ENCODE results near the gene CTAGE15. TPM values are rescaled to one million over a fixed set of nuclear protein-coding genes. Genes with fewer than 3 reads are reported as not detected.
"Not testable (repeated sequence)": the region's sequence is repeated elsewhere in the genome, so short reads cannot be mapped to it uniquely, and the experiment has no call there.

Gene CTAGE15
- total RNA-seq, 1 donor from 2014 or later, result not detected

- not testable (repeated sequence) for DNase-seq (ENCODE audit: low read depth); H3K36me3 ChIP-seq (ENCODE audit: control insufficient read depth, insufficient read depth, low read length); FAIRE-seq; H3K4me3 ChIP-seq (ENCODE audit: low read depth, low read length); H3K27me3 ChIP-seq (ENCODE audit: control insufficient read depth, insufficient read depth, low read length)
Observed at GRCh38 chr7:143606088-143606487, 34.5 kb downstream of the CTAGE15 start.

DNA sequence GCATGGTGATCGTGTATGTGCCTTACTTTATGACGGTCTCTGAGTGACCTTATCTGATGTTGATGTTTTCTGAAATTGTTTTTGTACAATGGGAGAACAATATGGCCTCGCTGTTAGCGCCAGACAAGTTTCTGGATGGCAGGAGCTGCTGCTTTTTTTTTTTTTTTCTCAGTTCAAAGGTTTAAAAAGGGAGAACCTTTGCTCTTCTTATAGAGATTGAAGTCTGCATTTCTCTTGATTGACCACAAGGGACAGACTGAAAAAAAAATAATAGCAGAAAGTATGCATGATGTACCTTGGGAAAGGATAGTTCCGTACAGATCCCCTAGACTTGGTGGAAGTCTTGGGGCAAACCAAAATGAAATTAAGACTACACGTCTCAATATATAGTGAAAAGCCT lies 43.9 kb downstream of the CTAGE15 start:
- not testable (repeated sequence) for H3K36me3 ChIP-seq (ENCODE audit: control insufficient read depth, insufficient read depth, low read length); H3K27me3 ChIP-seq (ENCODE audit: control insufficient read depth, insufficient read depth, low read length); FAIRE-seq; H3K4me3 ChIP-seq (ENCODE audit: low read depth, low read length)
- TF ChIP-seq, protein P1, sequence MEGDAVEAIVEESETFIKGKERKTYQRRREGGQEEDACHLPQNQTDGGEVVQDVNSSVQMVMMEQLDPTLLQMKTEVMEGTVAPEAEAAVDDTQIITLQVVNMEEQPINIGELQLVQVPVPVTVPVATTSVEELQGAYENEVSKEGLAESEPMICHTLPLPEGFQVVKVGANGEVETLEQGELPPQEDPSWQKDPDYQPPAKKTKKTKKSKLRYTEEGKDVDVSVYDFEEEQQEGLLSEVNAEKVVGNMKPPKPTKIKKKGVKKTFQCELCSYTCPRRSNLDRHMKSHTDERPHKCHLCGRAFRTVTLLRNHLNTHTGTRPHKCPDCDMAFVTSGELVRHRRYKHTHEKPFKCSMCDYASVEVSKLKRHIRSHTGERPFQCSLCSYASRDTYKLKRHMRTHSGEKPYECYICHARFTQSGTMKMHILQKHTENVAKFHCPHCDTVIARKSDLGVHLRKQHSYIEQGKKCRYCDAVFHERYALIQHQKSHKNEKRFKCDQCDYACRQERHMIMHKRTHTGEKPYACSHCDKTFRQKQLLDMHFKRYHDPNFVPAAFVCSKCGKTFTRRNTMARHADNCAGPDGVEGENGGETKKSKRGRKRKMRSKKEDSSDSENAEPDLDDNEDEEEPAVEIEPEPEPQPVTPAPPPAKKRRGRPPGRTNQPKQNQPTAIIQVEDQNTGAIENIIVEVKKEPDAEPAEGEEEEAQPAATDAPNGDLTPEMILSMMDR (IDR thresholded peaks at IDR 0.05; ENCODE audit: insufficient read depth, low read length, severe bottlenecking), result peak; percentile 8
- DNase-seq (ENCODE audit: low read depth), result peak; percentile 17

DNA sequence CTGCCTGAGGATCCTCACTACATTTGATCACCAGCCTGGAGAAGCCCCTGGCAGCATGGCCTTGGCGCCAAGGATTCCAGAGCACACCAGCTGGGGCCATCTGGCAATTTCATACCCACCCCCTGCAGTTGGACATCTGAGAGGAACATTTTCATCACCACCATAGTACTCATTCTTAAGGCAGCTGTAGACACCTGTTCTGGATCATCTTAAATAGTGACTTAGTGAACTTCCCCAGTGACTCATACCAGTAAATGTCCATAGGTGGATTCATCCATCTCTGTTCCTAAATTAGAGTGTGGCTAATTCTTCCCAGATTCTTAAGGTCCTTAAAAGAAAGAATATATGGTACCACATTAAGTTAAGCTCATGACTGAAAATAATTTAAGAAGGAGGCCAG lies 45.6 kb downstream of the CTAGE15 start:
- H3K36me3 ChIP-seq (ENCODE audit: control insufficient read depth, insufficient read depth, low read length); H3K4me3 ChIP-seq (ENCODE audit: low read depth, low read length); H3K27me3 ChIP-seq (ENCODE audit: control insufficient read depth, insufficient read depth, low read length); DNase-seq (ENCODE audit: low read depth); FAIRE-seq: not testable (repeated sequence)

- H3K4me3 ChIP-seq (ENCODE audit: low read depth, low read length); FAIRE-seq; DNase-seq (ENCODE audit: low read depth); H3K36me3 ChIP-seq (ENCODE audit: control insufficient read depth, insufficient read depth, low read length); H3K27me3 ChIP-seq (ENCODE audit: control insufficient read depth, insufficient read depth, low read length): not testable (repeated sequence)
Observed at GRCh38 chr7:143620058-143620457, 48.5 kb downstream of the CTAGE15 start.

- H3K27me3 ChIP-seq (ENCODE audit: control insufficient read depth, insufficient read depth, low read length); H3K4me3 ChIP-seq (ENCODE audit: low read depth, low read length); DNase-seq (ENCODE audit: low read depth); H3K36me3 ChIP-seq (ENCODE audit: control insufficient read depth, insufficient read depth, low read length); FAIRE-seq: not testable (repeated sequence)
Observed at GRCh38 chr7:143620646-143621045, 49.0 kb downstream of the CTAGE15 start, which contains the start of gene TCAF2. TCAF2 (plus strand) TSS chr7:143620974.

- not testable (repeated sequence) for H3K4me3 ChIP-seq (ENCODE audit: low read depth, low read length); H3K27me3 ChIP-seq (ENCODE audit: control insufficient read depth, insufficient read depth, low read length); FAIRE-seq; H3K36me3 ChIP-seq (ENCODE audit: control insufficient read depth, insufficient read depth, low read length); DNase-seq (ENCODE audit: low read depth)
Observed at GRCh38 chr7:143621175-143621574, 49.6 kb downstream of the CTAGE15 start.

DNA sequence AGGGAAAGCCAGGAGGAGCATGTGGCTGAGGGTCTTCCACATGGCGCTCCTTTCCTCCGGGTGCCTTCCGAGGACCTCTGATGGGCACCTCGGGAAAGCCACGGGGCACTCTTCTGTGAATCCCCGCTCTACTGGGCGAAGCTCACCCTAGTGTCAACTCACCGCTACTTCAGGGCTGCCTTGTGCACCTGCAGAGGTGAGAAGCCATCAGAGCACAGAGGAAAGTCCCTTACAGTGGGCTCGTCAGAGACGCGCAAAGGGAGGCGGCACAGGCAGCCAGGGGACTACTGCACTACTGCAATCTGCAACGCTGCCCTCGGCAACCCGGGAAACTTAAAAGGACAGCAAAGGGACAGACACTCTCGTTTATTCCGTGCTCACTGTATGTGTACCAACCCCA lies 50.5 kb downstream of the CTAGE15 start:
- not testable (repeated sequence) for DNase-seq (ENCODE audit: low read depth); FAIRE-seq; H3K36me3 ChIP-seq (ENCODE audit: control insufficient read depth, insufficient read depth, low read length); H3K4me3 ChIP-seq (ENCODE audit: low read depth, low read length); H3K27me3 ChIP-seq (ENCODE audit: control insufficient read depth, insufficient read depth, low read length)

Other genes starting within 250 kb of the CTAGE15 start
- gene FAM131B, start 209.1 kb upstream of the CTAGE15 start, total RNA-seq, result 0.26 and 0.53 TPM in 2 replicates
- 9.2 and 10.6 TPM in 2 replicates for gene ZYX, start 190.5 kb upstream of the CTAGE15 start, total RNA-seq
- 19.0 and 51.5 TPM in 2 replicates for gene EPHA1, start 162.9 kb upstream of the CTAGE15 start, total RNA-seq
- not detected in 2 replicates for gene TAS2R60, start 128.3 kb upstream of the CTAGE15 start, total RNA-seq
- gene TAS2R41, start 93.9 kb upstream of the CTAGE15 start, total RNA-seq, result not detected in 2 replicates
- gene TCAF2, start 49.2 kb downstream of the CTAGE15 start, total RNA-seq, result 1.1 and 2.3 TPM in 2 replicates
- 0.13 and 0.26 TPM in 2 replicates for gene CTAGE6, start 185.9 kb downstream of the CTAGE15 start, total RNA-seq